H1 (cell line): Measurements from ENCODE around the gene CDIPT. TPM values are rescaled to one million over a fixed set of nuclear protein-coding genes. Genes with fewer than 3 reads are reported as not detected.
A peak's percentile ranks its signal among the peaks of the same experiment; 100 is the strongest.

Experiments
- ATF2 ChIP-seq: IDR thresholded peaks from 2 replicates; pipeline ENCODE4 v1.6.1; 2012; ENCODE audit warnings: low read length, inconsistent platforms
- EP300 ChIP-seq, 2 experiments: IDR thresholded peaks; 1 replicate in 1 of 2; 2 replicates in 1 of 2; pipeline ENCODE4 v1.6.1; 2011 to 2012; ENCODE audit warnings: low read depth in 2 of 2, low read length in 2 of 2, mild to moderate bottlenecking in 2 of 2, borderline replicate concordance in 1 of 2, inconsistent platforms in 1 of 2, moderate library complexity in 1 of 2
- FOSL1 ChIP-seq: IDR thresholded peaks from 2 replicates; pipeline ENCODE4 v1.6.1; 2011; ENCODE audit warnings: mild to moderate bottlenecking, low read depth, low read length, moderate library complexity; ENCODE audit not compliant: insufficient read depth
- JUN ChIP-seq: IDR thresholded peaks from 2 replicates; pipeline ENCODE4 v1.6.1; 2011; ENCODE audit warnings: low read depth, mild to moderate bottlenecking, improper control_type of control experiment, low read length
- SUZ12 ChIP-seq: fragments of 200-600 bp; sonication (generic); IDR thresholded peaks from 2 replicates; pipeline ENCODE4 v1.6.1; 2012; ENCODE audit warnings: mild to moderate bottlenecking, inconsistent platforms, low read length, moderate library complexity, mixed read lengths
- TAF1 ChIP-seq: IDR thresholded peaks from 2 replicates; pipeline ENCODE4 v1.6.1; 2011; ENCODE audit warnings: mild to moderate bottlenecking, low read depth, low read length
- polyA plus RNA-seq, 7 experiments: library from polyadenylated mRNA; depleted of rRNA in 3 of 7; stranded (reverse) in 5 of 7; unstranded in 2 of 7; fragments of >200 nt in 5 of 7; fragments of 200-250 nt in 2 of 7; gene quantifications; 1 replicate in 5 of 7; 2 replicates in 1 of 7; 4 replicates in 1 of 7; pipeline versions ENCODE4 v1.2.1 to v1.2.3, GENCODE V29; 2011 to 2013; ENCODE audit warnings: missing spikeins in 2 of 7, mixed read lengths in 2 of 7
- total RNA-seq: library from RNA; stranded (reverse); fragmentation: NEBNext Ultra II Directional; extraction: Animal tissue kit (Norgen Biotek cat#: 25700); gene quantifications from 2 replicates; pipeline ENCODE4 v1.2.1, GENCODE V29; 2021
- TF ChIP-seq, protein P1 (sequence below): fragments of 300-600 bp; sonication (generic); IDR thresholded peaks from 2 replicates; pipeline ENCODE4 v1.7.1; 2012; ENCODE audit warnings: low read length, moderate library complexity, mild to moderate bottlenecking, inconsistent platforms; ENCODE audit not compliant: insufficient replicate concordance

CDIPT gene
- total and polyA plus RNA-seq, 2 of the 8 experiments (the other 6 are each of a cell fraction or from before 2014, with no cell fraction given), result 69.2 to 140 TPM

DNA sequence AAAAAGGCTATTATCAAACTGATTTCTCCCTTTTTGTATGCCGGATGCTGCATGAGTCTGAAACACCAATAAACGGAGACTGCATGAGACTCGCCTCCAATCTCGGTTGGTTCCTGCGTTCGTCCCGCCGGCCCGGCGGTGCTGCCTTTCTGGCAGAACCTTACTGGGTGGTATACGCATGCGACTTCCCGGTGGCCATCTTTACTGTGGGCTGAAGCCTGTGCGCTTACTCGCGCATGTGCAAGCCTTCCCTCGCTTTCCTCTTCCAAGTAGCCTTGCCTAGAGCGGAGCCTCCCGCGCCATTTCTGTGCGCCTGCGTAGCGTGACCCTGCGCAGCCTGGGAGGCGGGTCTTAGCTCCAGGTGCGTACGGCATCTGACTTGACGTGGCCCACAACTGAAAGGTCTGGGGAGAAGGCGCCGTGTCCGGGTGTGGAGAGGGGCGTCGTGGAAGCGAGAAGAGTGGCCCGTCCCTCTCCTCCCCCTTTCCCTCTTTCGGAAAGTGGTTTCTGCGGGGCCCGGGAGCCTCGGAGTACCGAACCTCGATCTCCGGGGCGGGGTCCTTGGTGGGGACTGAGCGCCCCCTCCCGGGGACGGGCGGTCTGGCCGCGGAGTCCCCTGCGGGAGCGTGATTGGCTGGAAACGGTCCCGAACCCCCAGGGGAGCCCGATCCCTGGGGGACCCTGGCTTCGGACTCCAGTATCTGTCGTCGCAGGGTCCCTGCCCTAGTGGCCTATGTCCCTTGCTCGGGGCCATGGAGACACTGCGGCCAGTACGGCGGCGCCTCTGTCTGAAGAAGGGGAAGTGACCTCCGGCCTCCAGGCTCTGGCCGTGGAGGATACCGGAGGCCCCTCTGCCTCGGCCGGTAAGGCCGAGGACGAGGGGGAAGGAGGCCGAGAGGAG lies 47.0 kb downstream of the CDIPT start, which contains the start of gene PAGR1 (continued):
- TF ChIP-seq, protein P1, sequence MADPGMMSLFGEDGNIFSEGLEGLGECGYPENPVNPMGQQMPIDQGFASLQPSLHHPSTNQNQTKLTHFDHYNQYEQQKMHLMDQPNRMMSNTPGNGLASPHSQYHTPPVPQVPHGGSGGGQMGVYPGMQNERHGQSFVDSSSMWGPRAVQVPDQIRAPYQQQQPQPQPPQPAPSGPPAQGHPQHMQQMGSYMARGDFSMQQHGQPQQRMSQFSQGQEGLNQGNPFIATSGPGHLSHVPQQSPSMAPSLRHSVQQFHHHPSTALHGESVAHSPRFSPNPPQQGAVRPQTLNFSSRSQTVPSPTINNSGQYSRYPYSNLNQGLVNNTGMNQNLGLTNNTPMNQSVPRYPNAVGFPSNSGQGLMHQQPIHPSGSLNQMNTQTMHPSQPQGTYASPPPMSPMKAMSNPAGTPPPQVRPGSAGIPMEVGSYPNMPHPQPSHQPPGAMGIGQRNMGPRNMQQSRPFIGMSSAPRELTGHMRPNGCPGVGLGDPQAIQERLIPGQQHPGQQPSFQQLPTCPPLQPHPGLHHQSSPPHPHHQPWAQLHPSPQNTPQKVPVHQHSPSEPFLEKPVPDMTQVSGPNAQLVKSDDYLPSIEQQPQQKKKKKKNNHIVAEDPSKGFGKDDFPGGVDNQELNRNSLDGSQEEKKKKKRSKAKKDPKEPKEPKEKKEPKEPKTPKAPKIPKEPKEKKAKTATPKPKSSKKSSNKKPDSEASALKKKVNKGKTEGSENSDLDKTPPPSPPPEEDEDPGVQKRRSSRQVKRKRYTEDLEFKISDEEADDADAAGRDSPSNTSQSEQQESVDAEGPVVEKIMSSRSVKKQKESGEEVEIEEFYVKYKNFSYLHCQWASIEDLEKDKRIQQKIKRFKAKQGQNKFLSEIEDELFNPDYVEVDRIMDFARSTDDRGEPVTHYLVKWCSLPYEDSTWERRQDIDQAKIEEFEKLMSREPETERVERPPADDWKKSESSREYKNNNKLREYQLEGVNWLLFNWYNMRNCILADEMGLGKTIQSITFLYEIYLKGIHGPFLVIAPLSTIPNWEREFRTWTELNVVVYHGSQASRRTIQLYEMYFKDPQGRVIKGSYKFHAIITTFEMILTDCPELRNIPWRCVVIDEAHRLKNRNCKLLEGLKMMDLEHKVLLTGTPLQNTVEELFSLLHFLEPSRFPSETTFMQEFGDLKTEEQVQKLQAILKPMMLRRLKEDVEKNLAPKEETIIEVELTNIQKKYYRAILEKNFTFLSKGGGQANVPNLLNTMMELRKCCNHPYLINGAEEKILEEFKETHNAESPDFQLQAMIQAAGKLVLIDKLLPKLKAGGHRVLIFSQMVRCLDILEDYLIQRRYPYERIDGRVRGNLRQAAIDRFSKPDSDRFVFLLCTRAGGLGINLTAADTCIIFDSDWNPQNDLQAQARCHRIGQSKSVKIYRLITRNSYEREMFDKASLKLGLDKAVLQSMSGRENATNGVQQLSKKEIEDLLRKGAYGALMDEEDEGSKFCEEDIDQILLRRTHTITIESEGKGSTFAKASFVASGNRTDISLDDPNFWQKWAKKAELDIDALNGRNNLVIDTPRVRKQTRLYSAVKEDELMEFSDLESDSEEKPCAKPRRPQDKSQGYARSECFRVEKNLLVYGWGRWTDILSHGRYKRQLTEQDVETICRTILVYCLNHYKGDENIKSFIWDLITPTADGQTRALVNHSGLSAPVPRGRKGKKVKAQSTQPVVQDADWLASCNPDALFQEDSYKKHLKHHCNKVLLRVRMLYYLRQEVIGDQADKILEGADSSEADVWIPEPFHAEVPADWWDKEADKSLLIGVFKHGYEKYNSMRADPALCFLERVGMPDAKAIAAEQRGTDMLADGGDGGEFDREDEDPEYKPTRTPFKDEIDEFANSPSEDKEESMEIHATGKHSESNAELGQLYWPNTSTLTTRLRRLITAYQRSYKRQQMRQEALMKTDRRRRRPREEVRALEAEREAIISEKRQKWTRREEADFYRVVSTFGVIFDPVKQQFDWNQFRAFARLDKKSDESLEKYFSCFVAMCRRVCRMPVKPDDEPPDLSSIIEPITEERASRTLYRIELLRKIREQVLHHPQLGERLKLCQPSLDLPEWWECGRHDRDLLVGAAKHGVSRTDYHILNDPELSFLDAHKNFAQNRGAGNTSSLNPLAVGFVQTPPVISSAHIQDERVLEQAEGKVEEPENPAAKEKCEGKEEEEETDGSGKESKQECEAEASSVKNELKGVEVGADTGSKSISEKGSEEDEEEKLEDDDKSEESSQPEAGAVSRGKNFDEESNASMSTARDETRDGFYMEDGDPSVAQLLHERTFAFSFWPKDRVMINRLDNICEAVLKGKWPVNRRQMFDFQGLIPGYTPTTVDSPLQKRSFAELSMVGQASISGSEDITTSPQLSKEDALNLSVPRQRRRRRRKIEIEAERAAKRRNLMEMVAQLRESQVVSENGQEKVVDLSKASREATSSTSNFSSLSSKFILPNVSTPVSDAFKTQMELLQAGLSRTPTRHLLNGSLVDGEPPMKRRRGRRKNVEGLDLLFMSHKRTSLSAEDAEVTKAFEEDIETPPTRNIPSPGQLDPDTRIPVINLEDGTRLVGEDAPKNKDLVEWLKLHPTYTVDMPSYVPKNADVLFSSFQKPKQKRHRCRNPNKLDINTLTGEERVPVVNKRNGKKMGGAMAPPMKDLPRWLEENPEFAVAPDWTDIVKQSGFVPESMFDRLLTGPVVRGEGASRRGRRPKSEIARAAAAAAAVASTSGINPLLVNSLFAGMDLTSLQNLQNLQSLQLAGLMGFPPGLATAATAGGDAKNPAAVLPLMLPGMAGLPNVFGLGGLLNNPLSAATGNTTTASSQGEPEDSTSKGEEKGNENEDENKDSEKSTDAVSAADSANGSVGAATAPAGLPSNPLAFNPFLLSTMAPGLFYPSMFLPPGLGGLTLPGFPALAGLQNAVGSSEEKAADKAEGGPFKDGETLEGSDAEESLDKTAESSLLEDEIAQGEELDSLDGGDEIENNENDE, result no peak
- TF ChIP-seq FOSL1 (no peak), JUN (no peak), SUZ12 (no peak), TAF1 (peak; percentile 87), ATF2 (peak; percentile 50; the same call in 1 of the 2 replicates), EP300 (IDR thresholded peaks at IDR 0.05; ENCODE audit: borderline replicate concordance in 1 of 2, low read depth in 2 of 2, low read length in 2 of 2) (no peak)
